Muscle of leg (tissue), 11 donors: ENCODE results near the gene HNRNPM. TPM values are rescaled to one million over a fixed set of nuclear protein-coding genes. Genes with fewer than 3 reads are reported as not detected.

Experiments used
- DNase-seq: peaks from one replicate; pipeline ENCODE4 v3.0.0; 2013
- H3K27ac ChIP-seq: one replicate; pipeline ENCODE4 v1.5.1; 2013; ENCODE audit warnings: mild to moderate bottlenecking, low read length, control low read depth
- H3K27me3 ChIP-seq: one replicate; pipeline ENCODE4 v1.6.1; 2013; ENCODE audit warnings: low read length; ENCODE audit not compliant: control insufficient read depth, insufficient read depth
- H3K36me3 ChIP-seq: one replicate; pipeline ENCODE4 v1.6.1; 2013; ENCODE audit warnings: low read length; ENCODE audit not compliant: control insufficient read depth, insufficient read depth
- H3K4me1 ChIP-seq: one replicate; pipeline ENCODE4 v1.6.1; 2013; ENCODE audit warnings: low read length; ENCODE audit not compliant: control insufficient read depth, insufficient read depth
- H3K4me3 ChIP-seq: one replicate; pipeline ENCODE4 v1.5.1; 2013; ENCODE audit warnings: low read length, control low read depth
- H3K9me3 ChIP-seq: replicated peaks from 2 replicates; pipeline ENCODE4 v1.6.1; 2013; ENCODE audit warnings: low read depth, low read length; ENCODE audit not compliant: control insufficient read depth
- WGBS: methylation state at CpG from one replicate; pipeline ENCODE4 v1.1.5; 2013; ENCODE audit warnings: missing lambda C conversion rate; ENCODE audit not compliant: insufficient coverage; 5-methylcytosine and 5-hydroxymethylcytosine counted together
- polyA plus RNA-seq, 8 donors: library from polyadenylated mRNA; unstranded; fragments of 120-200 nt; gene quantifications; one replicate each; pipeline versions ENCODE4 v1.2.1 to v1.2.3, GENCODE V29; 2013; ENCODE audit warnings: inconsistent platforms in 1 of 8, low replicate concordance in 1 of 8; ENCODE audit not compliant: insufficient read length in 8 of 8, insufficient read depth in 1 of 8
- total RNA-seq: library from RNA; stranded (reverse); fragments of 120-200 nt; gene quantifications from one replicate; pipeline ENCODE4 v1.2.4, GENCODE V29; 2013

HNRNPM gene
- total and polyA plus RNA-seq, 9 donors: 43.2 to 262 (median 217) TPM

DNA sequence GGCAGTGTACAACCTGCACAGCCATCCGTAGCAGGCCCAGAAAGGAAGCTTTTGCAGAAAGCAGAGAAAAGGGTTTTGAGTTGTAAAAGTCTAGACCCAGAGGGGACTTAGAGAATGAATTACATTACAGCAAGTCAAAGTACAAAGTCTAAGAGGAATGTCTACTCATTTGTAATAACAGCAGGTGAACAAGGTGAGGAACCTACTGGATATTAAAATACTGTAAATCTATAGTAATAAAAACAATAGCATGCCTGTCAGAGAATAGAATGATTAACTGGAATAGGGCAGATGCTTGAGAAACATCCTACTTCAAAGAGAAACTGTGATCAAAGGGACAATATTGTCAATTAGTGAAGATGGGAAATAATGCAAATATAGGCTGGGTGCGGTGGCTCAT, 87.5 kb downstream of the HNRNPM start:
- Histone ChIP-seq H3K4me3 (no peak overlapping the region), H3K36me3 (peaks cover 5% of the 10 kb centered on the region)
- WGBS: 53% methylated on average over 2 of the region's 2 CpGs

GRCh38 chr19:8536282-8536681, 91.5 kb downstream of the HNRNPM start:
- H3K36me3 ChIP-seq: peaks cover 4% of the 10 kb centered on the region
- WGBS: 77% methylated on average over 14 of the region's 22 CpGs

More for the DNA sequence above, 87.5 kb downstream of the HNRNPM start:
- Histone ChIP-seq H3K4me1 (peaks cover 2% of the 10 kb centered on the region), H3K27me3 (no peaks in the 10 kb centered on the region), H3K27ac (no peak overlapping the region), H3K9me3 (no peaks in the 10 kb centered on the region)
- DNase-seq: no peak

DNA sequence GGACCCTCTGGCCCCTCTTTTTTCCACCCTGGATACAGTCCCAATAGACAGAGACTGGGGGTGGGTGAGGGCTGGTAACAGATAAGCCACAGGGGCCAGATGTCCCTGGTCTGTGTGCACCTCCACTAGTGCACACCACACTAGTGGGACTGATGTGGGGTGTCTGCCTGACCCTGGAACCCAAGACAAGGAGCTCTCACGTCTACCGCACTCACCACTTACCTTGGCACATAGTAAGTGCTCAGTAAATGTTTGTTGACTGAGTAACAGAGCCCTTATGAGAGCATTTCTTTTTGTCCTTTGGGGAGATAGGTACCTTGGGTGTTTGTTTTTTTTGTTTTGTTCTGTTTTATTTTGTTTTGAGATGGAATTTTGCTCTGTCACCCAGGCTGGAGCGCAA, 92.3 kb downstream of the HNRNPM start:
- DNase-seq: no peak
- no CpG with 5 or more reads among the region's 3 CpGs for WGBS
- no peaks in the 10 kb centered on the region for H3K4me1 ChIP-seq
- H3K9me3 ChIP-seq: no peaks in the 10 kb centered on the region
- H3K27me3 ChIP-seq: no peaks in the 10 kb centered on the region
- peaks cover 4% of the 10 kb centered on the region for H3K36me3 ChIP-seq
- H3K27ac ChIP-seq: no peak overlapping the region
- H3K4me3 ChIP-seq: no peak overlapping the region

More at GRCh38 chr19:8536282-8536681, 91.5 kb downstream of the HNRNPM start:
- H3K9me3 ChIP-seq: no peaks in the 10 kb centered on the region
- no peak for DNase-seq
- H3K4me3 ChIP-seq: no peak overlapping the region
- H3K27me3 ChIP-seq: no peaks in the 10 kb centered on the region
- no peak overlapping the region for H3K27ac ChIP-seq
- H3K4me1 ChIP-seq: no peaks in the 10 kb centered on the region

Other genes starting within 250 kb of the HNRNPM start
- gene CERS4, start 235.6 kb upstream of the HNRNPM start, total RNA-seq: 15.6 TPM
- gene CERS4, start 235.6 kb upstream of the HNRNPM start, polyA plus RNA-seq: 10 to 100 TPM; 11.7 to 24.1 (median 16.3) TPM
- gene CD320, start 136.6 kb upstream of the HNRNPM start, total RNA-seq: 18.7 TPM
- 10 to 100 TPM; 20.4 to 27.9 (median 24.7) TPM for gene CD320, start 136.6 kb upstream of the HNRNPM start, polyA plus RNA-seq
- gene NDUFA7, start 123.6 kb upstream of the HNRNPM start, total RNA-seq: 54.7 TPM
- 10 to 100 TPM; 17.2 to 53.6 (median 37.1) TPM for gene NDUFA7, start 123.6 kb upstream of the HNRNPM start, polyA plus RNA-seq
- 1,487 TPM for gene RPS28, start 123.5 kb upstream of the HNRNPM start, total RNA-seq
- gene RPS28, start 123.5 kb upstream of the HNRNPM start, polyA plus RNA-seq: 100 to 1,000 TPM; 640 to 903 (median 690) TPM
- gene KANK3, start 101.7 kb upstream of the HNRNPM start, total RNA-seq: 12.4 TPM
- 10 to 100 TPM in 6 of 8 donors, 1 to 10 TPM in 2; 9.4 to 18.9 (median 12.1) TPM for gene KANK3, start 101.7 kb upstream of the HNRNPM start, polyA plus RNA-seq
- 1.2 TPM for gene ANGPTL4, start 80.8 kb upstream of the HNRNPM start, total RNA-seq
- gene ANGPTL4, start 80.8 kb upstream of the HNRNPM start, polyA plus RNA-seq: 1 to 10 TPM; 1.3 to 2.2 (median 1.9) TPM
- 9.5 TPM for gene RAB11B, start 54.6 kb upstream of the HNRNPM start, total RNA-seq
- gene RAB11B, start 54.6 kb upstream of the HNRNPM start, polyA plus RNA-seq: 10 to 100 TPM; 68.6 to 96.3 (median 79.6) TPM
- gene MARCHF2, start 31.7 kb upstream of the HNRNPM start, total RNA-seq: 19.7 TPM
- gene MARCHF2, start 31.7 kb upstream of the HNRNPM start, polyA plus RNA-seq: 10 to 100 TPM; 14.1 to 17.7 (median 15.9) TPM
- gene PRAM1, start 57.7 kb downstream of the HNRNPM start, total RNA-seq: 0.31 TPM
- 1 to 10 TPM in 7 of 8 donors, under 1 TPM in 1; 0.86 to 2.1 (median 1.7) TPM for gene PRAM1, start 57.7 kb downstream of the HNRNPM start, polyA plus RNA-seq
- 2.8 TPM for gene ZNF414, start 69.2 kb downstream of the HNRNPM start, total RNA-seq
- 10 to 100 TPM; 13.5 to 19.0 (median 15.3) TPM for gene ZNF414, start 69.2 kb downstream of the HNRNPM start, polyA plus RNA-seq
- gene MYO1F, start 132.5 kb downstream of the HNRNPM start, total RNA-seq: 2.3 TPM
- 1 to 10 TPM; 3.1 to 9.2 (median 5.3) TPM for gene MYO1F, start 132.5 kb downstream of the HNRNPM start, polyA plus RNA-seq
- gene ADAMTS10, start 165.7 kb downstream of the HNRNPM start, total RNA-seq: 28.1 TPM
- 10 to 100 TPM; 25.2 to 40.4 (median 33.4) TPM for gene ADAMTS10, start 165.7 kb downstream of the HNRNPM start, polyA plus RNA-seq
- gene NFILZ, start 185.7 kb downstream of the HNRNPM start, total RNA-seq: not detected
- not detected for gene NFILZ, start 185.7 kb downstream of the HNRNPM start, polyA plus RNA-seq